Activated CD8-positive, alpha-beta T cell treated with anti-CD3 and anti-CD28 coated beads, Interleukin-2, amount 10 ng/mL, durations not matched to agents 7 days and 5 days (primary cell): Measurements from ENCODE around the gene ADRB2. TPM values are rescaled to one million over a fixed set of nuclear protein-coding genes. Genes with fewer than 3 reads are reported as not detected.

Source experiments
- ATAC-seq: fragments of 150-1000 bp; cut with Tn5 transposase; one replicate; pipeline ENCODE4 v1.10.0; 2021; ENCODE audit warnings: moderate library complexity
- CTCF ChIA-PET: fragments of 350-600 bp; sonication (Branson Sonifier 250); formaldehyde crosslinking; loops from one replicate; lab custom pipeline; 2021; ENCODE audit warnings: antibody characterized with exemption; lab: Charles Lee
- POLR2A ChIA-PET: fragments of 350-600 bp; sonication (Branson Sonifier 250); formaldehyde crosslinking; loops from one replicate; lab custom pipeline; 2021; ENCODE audit warnings: antibody characterized with exemption; lab: Charles Lee
- DNase-seq: peaks from one replicate; pipeline ENCODE4 v3.0.0-alpha.2; 2020
- H3K27ac Mint-ChIP-seq: one replicate; pipeline ENCODE4 v1.8.0; 2021; ENCODE audit warnings: mild to moderate bottlenecking, mixed read lengths
- H3K27me3 Mint-ChIP-seq: one replicate; pipeline ENCODE4 v1.8.0; 2021; ENCODE audit warnings: low read depth, mixed read lengths
- H3K36me3 Mint-ChIP-seq: one replicate; pipeline ENCODE4 v1.8.0; 2021; ENCODE audit warnings: low read depth, mixed read lengths
- H3K4me1 Mint-ChIP-seq: one replicate; pipeline ENCODE4 v1.8.0; 2021; ENCODE audit warnings: low read depth, mixed read lengths
- H3K4me3 Mint-ChIP-seq: one replicate; pipeline ENCODE4 v1.8.0; 2021; ENCODE audit warnings: mild to moderate bottlenecking, mixed read lengths
- H3K9me3 Mint-ChIP-seq: one replicate; pipeline ENCODE4 v1.8.0; 2022; ENCODE audit warnings: mixed read lengths; ENCODE audit not compliant: insufficient read depth
- total RNA-seq, 2 experiments: library from RNA; stranded (reverse); gene quantifications; one replicate each; pipeline ENCODE4 v1.2.3, GENCODE V29; 2021

The ADRB2 gene
- total RNA-seq, 2 experiments from 2014 or later, result 2.2 to 2.3 TPM

DNA sequence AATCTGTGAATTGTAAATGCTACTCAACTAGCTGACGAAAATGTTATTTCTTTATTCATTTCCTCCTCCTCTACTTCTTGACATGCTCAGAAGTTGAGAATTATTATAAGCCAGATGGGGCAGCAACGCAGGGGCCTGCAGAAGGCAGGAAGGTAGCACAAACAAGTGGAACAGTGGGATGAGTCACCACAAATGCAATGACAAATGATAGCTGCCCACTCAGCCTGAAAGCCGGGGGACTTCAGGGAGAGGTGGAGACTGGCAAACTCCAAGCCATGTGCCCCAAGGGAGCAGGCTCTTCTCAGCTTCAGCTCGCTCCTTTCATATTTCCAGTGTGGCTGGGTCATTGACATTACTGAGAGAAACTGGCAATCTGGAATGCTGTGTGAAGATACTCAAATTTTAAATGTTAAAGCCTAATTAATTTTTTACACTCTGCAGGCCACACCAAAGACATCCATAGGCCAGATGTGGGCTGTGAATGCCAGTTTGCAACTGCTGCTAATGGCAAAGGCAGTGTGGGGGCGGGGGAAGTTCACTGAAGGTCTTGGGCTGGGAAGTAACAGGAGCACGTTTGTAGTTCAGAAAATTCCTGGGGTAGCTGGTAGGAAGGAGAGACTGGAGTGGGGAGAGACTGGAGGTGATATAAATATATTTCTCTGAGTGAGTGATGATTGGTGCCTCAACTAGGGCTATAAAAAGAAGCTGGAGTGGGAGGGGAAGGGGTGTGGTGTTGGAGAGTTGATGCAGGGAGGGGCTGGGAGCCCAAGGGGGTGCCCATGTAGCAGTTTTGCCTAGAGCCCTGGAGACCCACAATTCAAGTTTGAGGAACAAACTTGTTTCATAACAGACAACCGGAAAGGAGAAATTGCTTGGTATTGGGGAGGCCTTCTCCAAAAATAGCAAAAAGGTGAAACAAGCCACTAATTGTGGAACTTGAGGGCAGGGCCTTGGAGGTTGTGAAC, 20.8 kb upstream of the ADRB2 start:
- ATAC-seq, result no peak
- POLR2A ChIA-PET, result no interaction called here
- no peak overlapping the region for H3K4me3 Mint-ChIP-seq

DNA sequence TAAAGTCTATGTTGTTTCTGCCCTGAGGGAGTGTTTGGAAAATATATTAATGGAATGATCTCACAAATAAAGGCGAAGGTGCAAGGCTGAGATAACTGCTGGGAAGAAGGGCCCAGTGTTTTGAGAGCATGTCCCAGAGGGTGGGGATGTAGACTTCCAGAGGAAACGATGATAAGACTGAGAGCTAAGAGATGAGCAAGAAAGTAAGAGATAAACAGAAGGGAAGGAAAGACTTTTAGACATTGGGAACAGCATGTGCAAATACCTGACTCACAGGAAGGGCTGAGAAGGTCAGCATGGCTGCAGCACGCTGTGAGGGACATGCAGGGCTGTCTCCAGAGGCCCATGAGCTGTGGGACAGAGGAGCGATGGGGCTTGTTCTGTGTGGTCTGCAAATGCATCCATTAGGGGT, 19.9 kb upstream of the ADRB2 start:
- ChIA-PET POLR2A (no interaction called here), CTCF (interaction anchor here (0.7 to 2.1 kb wide), 8 partner anchors 10 to 151 kb away, joined by 3 to 8 read pairs (median 4); partner anchors contain the start of gene ADRB2)
- Mint-ChIP-seq H3K36me3 (no peaks in the 10 kb centered on the region), H3K4me3 (no peak overlapping the region), H3K4me1 (peaks cover 44% of the 10 kb centered on the region), H3K9me3 (no peaks in the 10 kb centered on the region), H3K27ac (no peak overlapping the region), H3K27me3 (peaks cover 6% of the 10 kb centered on the region)
- DNase-seq (no peak), ATAC-seq (no peak)

More for the DNA sequence above, 20.8 kb upstream of the ADRB2 start:
- H3K27ac Mint-ChIP-seq, result no peak overlapping the region
- H3K9me3 Mint-ChIP-seq, result no peaks in the 10 kb centered on the region
- no peak for DNase-seq
- H3K36me3 Mint-ChIP-seq, result no peaks in the 10 kb centered on the region
- H3K27me3 Mint-ChIP-seq, result peaks cover 7% of the 10 kb centered on the region
- CTCF ChIA-PET, result interaction anchor here (0.9 to 2.1 kb wide), 6 partner anchors 11 to 152 kb away, joined by 3 to 8 read pairs (median 4); partner anchors contain the start of gene ADRB2
- H3K4me1 Mint-ChIP-seq, result peaks cover 38% of the 10 kb centered on the region

DNA sequence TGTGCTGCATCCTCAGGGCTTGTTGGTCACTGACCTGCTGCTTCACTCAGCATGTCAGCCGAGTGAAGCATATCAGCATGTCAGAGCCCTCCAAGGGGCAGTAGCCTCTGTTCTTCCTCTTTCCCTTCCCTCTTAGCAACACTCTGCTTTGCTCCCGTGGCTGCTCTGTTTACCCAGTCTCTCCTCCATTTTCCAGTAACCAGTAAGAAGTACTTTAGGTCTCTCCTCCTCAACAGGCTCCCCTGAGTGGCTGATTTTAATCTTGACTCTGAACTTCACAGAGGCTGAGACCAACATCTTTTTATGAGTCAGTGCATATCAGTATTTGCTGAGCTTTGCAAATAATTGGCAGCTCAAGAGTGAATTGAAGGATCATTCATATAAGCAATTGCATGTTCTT, 18.6 kb upstream of the ADRB2 start:
- ATAC-seq, result no peak

DNA sequence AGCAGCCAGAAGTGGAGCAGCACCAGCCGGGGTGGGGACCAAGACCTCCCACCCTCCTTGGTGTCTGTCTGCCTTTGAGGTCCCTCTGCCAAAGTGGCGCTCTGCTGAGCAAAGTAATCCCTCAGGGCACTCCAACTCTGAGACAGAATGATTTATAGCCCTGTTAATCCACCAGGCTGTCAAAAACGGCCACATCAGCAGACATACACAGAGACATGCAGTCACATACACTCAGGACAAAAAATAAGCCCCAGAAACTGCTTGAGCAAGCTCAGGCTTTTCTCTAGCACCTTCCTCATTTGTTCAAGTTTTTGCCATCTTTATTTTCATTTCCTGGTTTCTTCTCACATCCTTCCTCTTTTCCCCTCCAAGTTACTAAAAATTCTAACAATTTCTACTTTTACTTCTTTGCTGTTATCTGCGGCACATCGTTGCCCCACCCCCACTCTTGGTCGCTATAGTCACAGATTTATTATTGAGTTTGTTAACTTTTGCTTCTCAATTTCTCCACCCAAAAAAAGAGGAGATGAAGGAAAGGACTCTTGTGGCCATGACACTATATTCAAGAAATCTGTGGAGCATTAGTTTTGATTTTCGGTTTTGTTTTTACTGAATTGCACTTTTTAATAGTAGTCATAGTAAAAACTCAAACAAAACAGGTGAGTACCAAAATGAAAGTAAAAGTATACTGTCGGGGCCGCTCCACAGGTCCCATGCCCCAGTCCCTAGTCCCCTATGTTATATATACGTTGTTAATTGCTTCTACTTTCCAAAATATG, 17.4 kb upstream of the ADRB2 start:
- Mint-ChIP-seq H3K36me3 (no peaks in the 10 kb centered on the region), H3K9me3 (no peaks in the 10 kb centered on the region), H3K27me3 (no peaks in the 10 kb centered on the region), H3K27ac (peak overlapping the region; percentile 90), H3K4me1 (peaks cover 43% of the 10 kb centered on the region), H3K4me3 (peak overlapping the region; percentile 76)
- DNase-seq (peak; percentile 57), ATAC-seq (peak; percentile 90)
- ChIA-PET POLR2A (no interaction called here), CTCF (interaction anchor here (0.9 to 1.6 kb wide), 3 partner anchors 10 to 68 kb away, joined by 3 to 6 read pairs (median 3); no protein-coding TSS in a partner anchor)

More for the DNA sequence above, 18.6 kb upstream of the ADRB2 start:
- no peak overlapping the region for H3K4me3 Mint-ChIP-seq
- ChIA-PET POLR2A (interaction anchor here (0.5 to 1.0 kb wide), 2 partner anchors 18 to 290 kb away, joined by 3 to 4 read pairs; partner anchors contain the start of gene ADRB2), CTCF (interaction anchor here (0.6 to 1.7 kb wide), 4 partner anchors 8 to 30 kb away, joined by 3 to 6 read pairs (median 4); no protein-coding TSS in a partner anchor)
- peak overlapping the region; percentile 0 for H3K27ac Mint-ChIP-seq
- no peak for DNase-seq
- no peaks in the 10 kb centered on the region for H3K36me3 Mint-ChIP-seq
- H3K4me1 Mint-ChIP-seq, result peaks cover 48% of the 10 kb centered on the region
- H3K27me3 Mint-ChIP-seq, result no peaks in the 10 kb centered on the region
- no peaks in the 10 kb centered on the region for H3K9me3 Mint-ChIP-seq

DNA sequence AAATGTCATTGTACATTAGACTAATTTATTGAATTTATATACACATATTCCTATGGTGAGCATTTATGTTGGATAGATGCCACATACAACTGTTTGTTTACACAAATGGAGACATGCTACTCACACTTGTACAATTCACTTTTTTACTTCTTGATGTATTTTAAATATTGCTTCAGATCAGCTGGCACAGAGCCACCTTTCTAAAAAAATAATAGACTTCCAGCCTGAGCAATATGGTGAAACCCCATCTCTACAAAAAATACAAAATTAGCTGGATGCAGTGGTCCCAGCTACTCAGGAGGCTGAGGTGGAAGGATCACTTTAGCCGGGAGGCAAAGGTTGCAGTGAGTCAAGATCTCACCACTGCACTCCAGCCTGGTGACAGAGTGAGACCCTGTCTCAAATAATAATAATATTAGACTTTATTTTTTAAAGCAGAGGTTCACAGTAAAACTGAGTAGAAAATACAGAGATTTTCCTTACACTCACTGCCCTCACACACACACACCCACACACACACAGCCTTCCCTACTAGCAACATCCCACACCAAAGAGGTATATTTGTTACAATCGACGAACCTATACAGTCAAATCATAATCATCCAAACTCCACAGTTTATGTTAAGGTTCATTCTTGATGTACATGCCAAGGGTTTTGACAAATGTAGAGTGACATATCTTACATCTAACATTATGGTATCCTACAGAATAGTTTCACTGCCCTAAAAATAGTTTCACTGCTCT, 16.5 kb upstream of the ADRB2 start:
- H3K27ac Mint-ChIP-seq, result peak overlapping the region; percentile 90

DNA sequence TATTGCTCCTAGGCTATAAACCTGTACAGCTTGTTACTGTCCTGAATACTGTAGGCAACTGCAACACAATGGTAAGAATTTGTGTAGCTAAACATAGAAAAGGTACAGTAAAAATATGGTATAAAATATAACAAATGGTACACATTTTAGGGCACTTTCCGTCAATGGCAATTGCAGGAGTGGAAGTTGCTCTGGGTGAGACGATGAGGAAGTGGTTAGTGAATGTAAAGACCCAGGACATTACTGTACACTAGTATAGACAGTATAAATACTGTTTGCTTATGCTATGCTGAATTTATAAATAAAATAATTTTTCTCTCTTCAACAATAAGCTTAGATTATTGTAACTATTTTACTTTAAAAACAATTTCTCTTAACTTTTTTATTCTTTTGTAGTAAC, 15.6 kb upstream of the ADRB2 start:
- CTCF ChIA-PET, result interaction anchor here (1.1 to 1.4 kb wide), 3 partner anchors 10 to 147 kb away, joined by 3 to 4 read pairs (median 4); no protein-coding TSS in a partner anchor
- H3K9me3 Mint-ChIP-seq, result no peaks in the 10 kb centered on the region
- no peaks in the 10 kb centered on the region for H3K36me3 Mint-ChIP-seq
- no peak overlapping the region for H3K4me3 Mint-ChIP-seq
- peaks cover 8% of the 10 kb centered on the region for H3K27me3 Mint-ChIP-seq
- H3K4me1 Mint-ChIP-seq, result peaks cover 37% of the 10 kb centered on the region
- DNase-seq (no peak), ATAC-seq (no peak)
- no peak overlapping the region for H3K27ac Mint-ChIP-seq
- POLR2A ChIA-PET, result interaction anchor here (1.7 kb wide), 1 partner anchor 29 kb away, joined by 3 read pairs; no protein-coding TSS in a partner anchor

More for the DNA sequence above, 16.5 kb upstream of the ADRB2 start:
- ATAC-seq (no peak), DNase-seq (no peak)
- H3K4me3 Mint-ChIP-seq, result peak overlapping the region; percentile 76
- peaks cover 1% of the 10 kb centered on the region for H3K27me3 Mint-ChIP-seq
- H3K36me3 Mint-ChIP-seq, result no peaks in the 10 kb centered on the region
- peaks cover 43% of the 10 kb centered on the region for H3K4me1 Mint-ChIP-seq
- CTCF ChIA-PET, result interaction anchor here (0.7 to 1.2 kb wide), 3 partner anchors 11 to 148 kb away, joined by 3 to 4 read pairs (median 3); no protein-coding TSS in a partner anchor
- H3K9me3 Mint-ChIP-seq, result no peaks in the 10 kb centered on the region
- POLR2A ChIA-PET, result no interaction called here

DNA sequence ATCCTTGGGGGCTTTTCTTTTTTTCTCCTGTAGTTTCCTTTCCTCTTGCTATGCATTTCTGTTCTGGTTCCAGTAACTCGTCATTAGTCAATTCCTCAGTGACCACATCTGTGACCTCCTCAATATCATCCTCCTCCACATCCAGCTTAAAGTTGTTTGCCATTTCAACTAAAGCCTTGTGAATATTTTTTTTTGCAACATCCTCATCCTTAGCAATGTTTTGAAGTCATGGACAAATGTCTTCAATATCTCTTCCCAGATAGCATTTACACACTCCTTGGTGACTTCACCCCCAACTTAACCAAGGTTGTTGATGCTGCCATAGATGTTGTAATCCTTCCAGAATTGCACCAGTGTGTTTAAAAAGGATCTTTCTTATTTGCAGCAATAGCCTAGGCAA, 14.7 kb upstream of the ADRB2 start:
- Mint-ChIP-seq H3K36me3 (no peaks in the 10 kb centered on the region), H3K4me3 (no peak overlapping the region), H3K9me3 (no peaks in the 10 kb centered on the region), H3K27ac (no peak overlapping the region), H3K4me1 (peaks cover 33% of the 10 kb centered on the region), H3K27me3 (peaks cover 13% of the 10 kb centered on the region)
- CTCF ChIA-PET, result interaction anchor here (1.3 to 1.4 kb wide), 2 partner anchors 81 to 146 kb away, joined by 4 to 5 read pairs; no protein-coding TSS in a partner anchor
- no peak for DNase-seq
- ATAC-seq, result no peak
- POLR2A ChIA-PET, result interaction anchor here (1.7 kb wide), 1 partner anchor 28 kb away, joined by 3 read pairs; no protein-coding TSS in a partner anchor

DNA sequence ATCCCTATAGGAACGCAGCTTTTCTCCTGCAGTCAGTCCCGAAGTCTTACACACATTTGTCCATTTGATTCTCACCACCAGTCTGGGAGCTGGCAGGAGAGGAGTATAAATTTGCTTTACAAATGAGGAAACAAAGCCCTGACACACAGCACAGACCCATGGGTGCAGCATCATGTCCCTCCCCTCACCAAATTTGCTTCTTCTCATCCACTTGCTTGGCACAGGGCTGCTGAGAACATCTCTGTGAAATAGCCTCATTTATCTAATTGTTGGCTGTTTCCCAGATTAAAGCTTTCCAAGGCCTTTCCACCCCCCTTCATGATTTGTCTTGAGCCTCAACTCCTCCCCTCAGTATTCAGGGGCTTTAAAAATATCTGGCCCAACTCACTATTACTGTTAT, 11.3 kb upstream of the ADRB2 start:
- no peak overlapping the region for H3K27ac Mint-ChIP-seq
- ATAC-seq (no peak), DNase-seq (no peak)
- peaks cover 15% of the 10 kb centered on the region for H3K4me1 Mint-ChIP-seq
- CTCF ChIA-PET, result interaction anchor here (0.8 to 1.0 kb wide), 2 partner anchors 11 to 74 kb away, joined by 3 read pairs; no protein-coding TSS in a partner anchor
- POLR2A ChIA-PET, result no interaction called here
- H3K4me3 Mint-ChIP-seq, result no peak overlapping the region
- no peaks in the 10 kb centered on the region for H3K36me3 Mint-ChIP-seq
- H3K27me3 Mint-ChIP-seq, result peaks cover 17% of the 10 kb centered on the region
- H3K9me3 Mint-ChIP-seq, result no peaks in the 10 kb centered on the region

DNA sequence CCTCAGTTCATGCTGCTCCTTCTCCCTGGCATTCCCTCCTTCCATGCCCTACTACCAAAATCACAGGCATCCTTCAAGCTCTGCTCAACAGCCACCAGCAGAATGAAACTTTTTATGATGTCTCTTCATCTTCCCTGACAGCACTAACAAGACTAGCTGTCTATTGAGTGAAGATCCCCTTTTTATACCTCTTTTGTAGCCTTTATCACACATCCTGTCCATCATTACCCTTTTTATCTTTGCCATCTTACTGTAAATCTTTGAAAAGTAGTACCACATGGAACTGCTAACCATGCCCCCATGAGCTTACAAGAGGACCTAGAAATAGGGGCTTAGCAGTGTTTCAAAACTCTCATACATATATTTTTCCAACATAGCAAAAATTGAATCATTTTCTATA, 10.8 kb upstream of the ADRB2 start:
- Mint-ChIP-seq H3K27ac (no peak overlapping the region), H3K9me3 (no peaks in the 10 kb centered on the region), H3K27me3 (peaks cover 17% of the 10 kb centered on the region), H3K4me3 (no peak overlapping the region), H3K4me1 (peaks cover 10% of the 10 kb centered on the region), H3K36me3 (no peaks in the 10 kb centered on the region)
- no peak for DNase-seq
- POLR2A ChIA-PET, result no interaction called here
- ATAC-seq, result no peak
- CTCF ChIA-PET, result interaction anchor here (0.8 to 1.0 kb wide), 2 partner anchors 12 to 74 kb away, joined by 3 read pairs; no protein-coding TSS in a partner anchor

DNA sequence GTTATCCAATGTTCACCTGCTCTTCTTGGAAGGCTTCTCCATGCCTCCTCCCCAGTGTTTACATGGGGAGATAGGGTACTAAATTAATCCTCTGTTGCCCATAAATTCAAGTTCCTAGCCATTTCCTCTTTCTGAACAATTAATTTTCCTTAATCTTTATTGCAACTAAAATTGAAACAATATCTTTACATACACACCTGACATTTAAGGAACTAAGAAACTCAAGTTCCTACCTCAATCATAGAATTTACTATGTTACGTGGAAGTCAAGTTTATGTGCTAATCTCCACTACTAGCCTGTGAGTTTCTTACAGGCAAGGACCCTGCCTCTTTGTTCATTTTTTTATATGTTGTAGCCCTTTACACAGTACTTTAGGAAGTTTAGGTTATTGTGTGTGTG, 10.1 kb upstream of the ADRB2 start:
- Mint-ChIP-seq H3K4me3 (no peak overlapping the region), H3K4me1 (peaks cover 7% of the 10 kb centered on the region), H3K27ac (no peak overlapping the region), H3K9me3 (no peaks in the 10 kb centered on the region), H3K36me3 (no peaks in the 10 kb centered on the region), H3K27me3 (peaks cover 17% of the 10 kb centered on the region)
- no peak for DNase-seq
- ATAC-seq, result no peak
- CTCF ChIA-PET, result interaction anchor here (0.9 kb wide), 1 partner anchor 10 kb away, joined by 3 read pairs; no protein-coding TSS in a partner anchor
- POLR2A ChIA-PET, result no interaction called here
